Neural crest cell (in vitro differentiated cells): ENCODE data around the gene ANXA6. TPM values are rescaled to one million over a fixed set of nuclear protein-coding genes. Genes with fewer than 3 reads are reported as not detected.

Source experiments
- DNase-seq: peaks from one replicate; pipeline ENCODE4 v3.0.0; 2021; ENCODE audit warnings: low read depth, mixed read lengths, low spot score
- H3K27ac Mint-ChIP-seq: one replicate; pipeline ENCODE4 v1.8.0; 2021; ENCODE audit warnings: mild to moderate bottlenecking, mixed read lengths; ENCODE audit not compliant: unreplicated experiment
- H3K27me3 Mint-ChIP-seq: 2 replicates; pipeline ENCODE4 v1.8.0; 2021; ENCODE audit warnings: low read depth, mild to moderate bottlenecking, mixed read lengths
- H3K36me3 Mint-ChIP-seq: 2 replicates; pipeline ENCODE4 v1.8.0; 2021; ENCODE audit warnings: low read depth, mild to moderate bottlenecking, mixed read lengths
- H3K4me1 Mint-ChIP-seq: 2 replicates; pipeline ENCODE4 v1.8.0; 2021; ENCODE audit warnings: mixed read lengths
- H3K4me3 Mint-ChIP-seq: one replicate; pipeline ENCODE4 v1.8.0; 2021; ENCODE audit warnings: mild to moderate bottlenecking, mixed read lengths
- H3K9me3 Mint-ChIP-seq: 2 replicates; pipeline ENCODE4 v1.8.0; 2021; ENCODE audit warnings: mixed read lengths
- CTCF ChIP-seq: fragments of 200-600 bp; sonication (generic); conservative IDR thresholded peaks from 2 replicates; pipeline ENCODE4 v1.5.0; 2021; ENCODE audit warnings: antibody characterized with exemption, mild to moderate bottlenecking
- total RNA-seq: library from RNA; stranded (reverse); gene quantifications from 2 replicates; pipeline ENCODE4 v1.2.1, GENCODE V29; 2021

ANXA6 gene
- total RNA-seq, 1 donor from 2014 or later = 151 TPM

DNA sequence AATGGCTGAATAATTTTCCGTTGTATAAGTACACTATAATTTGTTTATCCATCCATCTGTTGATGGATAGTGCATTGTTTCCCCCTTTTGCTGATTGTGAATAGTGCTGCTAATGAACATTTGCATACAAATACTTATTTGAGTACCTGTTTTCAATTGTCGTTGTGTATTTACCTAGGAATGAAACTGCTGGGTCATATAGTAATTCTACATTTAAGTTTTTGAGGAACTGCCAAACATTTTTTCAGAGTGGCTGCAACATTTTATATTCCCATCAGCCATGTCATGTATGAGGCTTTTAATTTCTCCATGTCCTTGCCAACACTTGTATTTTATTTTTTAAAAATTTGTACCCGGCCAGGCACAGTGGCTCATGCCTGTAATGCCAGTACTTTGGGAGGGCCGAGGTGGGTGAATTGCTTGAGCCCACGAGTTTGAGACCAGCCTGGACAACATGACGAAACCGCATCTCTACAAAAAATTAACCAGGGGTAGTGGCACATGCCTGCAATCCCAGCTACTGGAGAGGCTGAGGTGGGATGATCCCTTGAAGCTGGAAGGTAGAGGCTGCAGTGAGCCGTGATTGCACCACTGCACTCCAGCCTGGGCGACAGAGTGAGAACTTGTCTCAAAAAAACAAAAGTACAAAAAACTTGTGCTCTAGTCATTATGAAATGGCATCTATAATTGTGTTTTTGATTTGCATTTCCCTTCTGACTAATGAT, 2.2 kb upstream of the ANXA6 start:
- no peak for DNase-seq
- Mint-ChIP-seq H3K27ac (no peak overlapping the region), H3K27me3 (no peaks in the 10 kb centered on the region), H3K4me3 (peak overlapping the region; percentile 37), H3K9me3 (no peaks in the 10 kb centered on the region), H3K36me3 (no peaks in the 10 kb centered on the region), H3K4me1 (peaks cover 34% of the 10 kb centered on the region)
- no peak for TF ChIP-seq CTCF

DNA sequence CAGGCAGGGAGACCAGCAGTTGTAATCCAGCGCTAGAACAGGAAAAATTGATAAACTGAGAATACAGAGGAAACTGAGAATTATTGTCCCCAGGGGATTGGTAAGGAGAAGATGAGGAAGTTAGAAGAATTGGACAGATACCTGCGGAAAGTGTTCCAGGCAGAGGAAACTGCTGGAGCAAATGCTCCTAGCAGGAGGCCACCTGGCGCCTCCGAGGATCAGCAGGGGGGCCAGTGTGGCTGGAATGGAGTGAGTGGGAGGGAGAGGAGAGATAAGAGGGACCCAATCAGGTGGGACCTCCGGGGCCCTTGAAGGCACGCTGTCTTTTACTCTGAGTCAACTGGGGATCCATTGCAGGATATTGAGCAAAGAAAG, 695 bp upstream of the ANXA6 start:
- H3K4me3 Mint-ChIP-seq = peak overlapping the region; percentile 94

DNA sequence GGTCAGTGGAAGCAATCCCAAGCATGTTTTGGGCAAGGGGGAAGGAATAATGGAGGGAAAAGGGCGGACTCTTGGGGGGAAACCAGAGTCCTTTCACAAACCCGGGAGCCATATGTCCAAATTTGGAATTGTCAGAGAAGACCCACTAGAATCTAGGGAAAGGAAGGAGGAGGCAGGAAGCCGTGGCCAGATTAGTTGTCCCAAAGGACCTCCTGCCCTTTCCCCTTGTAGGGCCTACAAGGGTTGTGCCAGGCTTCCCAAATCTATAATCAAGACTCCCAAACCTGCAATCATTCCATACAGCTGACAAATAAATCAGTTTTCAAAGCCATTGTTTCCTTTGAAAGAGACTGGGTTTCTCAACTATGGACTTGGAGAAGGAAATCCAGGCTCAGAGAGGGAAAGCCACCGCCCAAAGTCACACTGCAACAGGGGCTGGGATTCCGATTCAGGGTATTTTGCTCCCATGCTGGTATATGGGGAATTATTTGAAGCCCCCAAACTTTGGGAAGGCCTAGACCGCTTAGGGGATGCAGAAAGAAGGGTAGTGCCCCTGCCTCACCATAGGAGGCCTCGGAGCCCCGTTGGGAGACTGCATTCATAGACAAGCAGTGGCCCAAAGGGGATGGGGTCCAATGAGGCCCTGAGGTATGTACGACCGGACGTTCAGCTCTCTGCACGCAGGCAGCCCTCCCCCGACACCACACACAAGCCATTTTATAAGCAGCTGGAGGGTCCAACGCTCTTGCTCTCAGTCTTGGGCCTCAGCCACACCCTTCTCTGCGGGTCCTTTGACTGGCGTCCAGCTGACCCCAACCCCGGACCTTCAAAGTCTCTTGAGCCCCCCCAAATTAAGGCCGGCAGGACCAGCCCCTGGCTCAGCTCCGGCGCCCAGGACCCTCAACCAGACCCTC, 815 bp downstream of the ANXA6 start:
- Mint-ChIP-seq H3K27me3 (no peaks in the 10 kb centered on the region), H3K9me3 (no peaks in the 10 kb centered on the region), H3K27ac (peak overlapping the region; percentile 98), H3K36me3 (no peaks in the 10 kb centered on the region), H3K4me3 (peak overlapping the region; percentile 94), H3K4me1 (peaks cover 51% of the 10 kb centered on the region)
- DNase-seq = peak; percentile 19
- TF ChIP-seq CTCF = no peak

More for the DNA sequence above, 695 bp upstream of the ANXA6 start:
- no peaks in the 10 kb centered on the region for H3K9me3 Mint-ChIP-seq
- no peak for TF ChIP-seq CTCF
- H3K27ac Mint-ChIP-seq = no peak overlapping the region
- H3K4me1 Mint-ChIP-seq = peaks cover 39% of the 10 kb centered on the region
- H3K36me3 Mint-ChIP-seq = no peaks in the 10 kb centered on the region
- H3K27me3 Mint-ChIP-seq = no peaks in the 10 kb centered on the region
- DNase-seq = no peak

- peak overlapping the region; percentile 98 for H3K27ac Mint-ChIP-seq
- no peaks in the 10 kb centered on the region for H3K27me3 Mint-ChIP-seq
- no peak for TF ChIP-seq CTCF
- H3K4me3 Mint-ChIP-seq = peak overlapping the region; percentile 94
- H3K9me3 Mint-ChIP-seq = no peaks in the 10 kb centered on the region
- H3K36me3 Mint-ChIP-seq = no peaks in the 10 kb centered on the region
- H3K4me1 Mint-ChIP-seq = peaks cover 59% of the 10 kb centered on the region
- DNase-seq = peak; percentile 20
Observed at GRCh38 chr5:151155775-151156506, 1.6 kb downstream of the ANXA6 start.
